ENCODE data around the gene TAGLN. TPM values are rescaled to one million over a fixed set of nuclear protein-coding genes. Genes with fewer than 3 reads are reported as not detected.
A peak's percentile ranks its signal among the peaks of the same experiment; 100 is the strongest.

The TAGLN gene
- total RNA-seq, 1 experiment from 2014 or later, result 6.6 TPM

GRCh38 chr11:117197516-117198456 lies 1.4 kb upstream of the TAGLN start:
- no peak for TF ChIP-seq CTCF (IDR thresholded peaks at IDR 0.05; ENCODE audit: unreplicated experiment)
- CTCF ChIA-PET, result no interaction called here
- Mint-ChIP-seq H3K27me3 (ENCODE audit: unreplicated experiment) (no peaks in the 10 kb centered on the region), H3K36me3 (ENCODE audit: insufficient read depth, unreplicated experiment) (no peaks in the 10 kb centered on the region), H3K4me1 (ENCODE audit: low read depth, unreplicated experiment) (no peaks in the 10 kb centered on the region), H3K4me3 (ENCODE audit: low read depth, unreplicated experiment) (no peak overlapping the region), H3K27ac (ENCODE audit: unreplicated experiment) (no peak overlapping the region), H3K9me3 (ENCODE audit: low read depth, unreplicated experiment) (no peaks in the 10 kb centered on the region)
- BruUV-seq (replicated peaks), result no TSS peak
- intact Hi-C loops (cut with micrococcal nuclease; ENCODE audit: unreplicated experiment), result no loop called here
- peak; percentile 14 for DNase-seq

GRCh38 chr11:117198613-117199012 lies 557 bp upstream of the TAGLN start:
- no peak for DNase-seq
- no peaks in the 10 kb centered on the region for H3K9me3 Mint-ChIP-seq (ENCODE audit: low read depth, unreplicated experiment)
- H3K4me3 Mint-ChIP-seq (ENCODE audit: low read depth, unreplicated experiment), result no peak overlapping the region
- H3K36me3 Mint-ChIP-seq (ENCODE audit: insufficient read depth, unreplicated experiment), result peaks cover 2% of the 10 kb centered on the region
- CTCF ChIA-PET, result no interaction called here
- no peaks in the 10 kb centered on the region for H3K27me3 Mint-ChIP-seq (ENCODE audit: unreplicated experiment)
- no peak for TF ChIP-seq CTCF (IDR thresholded peaks at IDR 0.05; ENCODE audit: unreplicated experiment)
- no peak overlapping the region for H3K27ac Mint-ChIP-seq (ENCODE audit: unreplicated experiment)
- no peaks in the 10 kb centered on the region for H3K4me1 Mint-ChIP-seq (ENCODE audit: low read depth, unreplicated experiment)
- BruUV-seq (replicated peaks), result no TSS peak
- intact Hi-C loops (cut with micrococcal nuclease; ENCODE audit: unreplicated experiment), result no loop called here

- CTCF ChIA-PET, result no interaction called here
- H3K27ac Mint-ChIP-seq (ENCODE audit: unreplicated experiment), result no peak overlapping the region
- no peak overlapping the region for H3K4me3 Mint-ChIP-seq (ENCODE audit: low read depth, unreplicated experiment)
- no peak for TF ChIP-seq CTCF (IDR thresholded peaks at IDR 0.05; ENCODE audit: unreplicated experiment)
- H3K36me3 Mint-ChIP-seq (ENCODE audit: insufficient read depth, unreplicated experiment), result peaks cover 8% of the 10 kb centered on the region
- H3K4me1 Mint-ChIP-seq (ENCODE audit: low read depth, unreplicated experiment), result no peaks in the 10 kb centered on the region
- DNase-seq, result no peak
- no TSS peak for BruUV-seq (replicated peaks)
- H3K27me3 Mint-ChIP-seq (ENCODE audit: unreplicated experiment), result no peaks in the 10 kb centered on the region
- H3K9me3 Mint-ChIP-seq (ENCODE audit: low read depth, unreplicated experiment), result no peaks in the 10 kb centered on the region
- intact Hi-C loops (cut with micrococcal nuclease; ENCODE audit: unreplicated experiment), result no loop called here
Observed at GRCh38 chr11:117199916-117200812, 994 bp downstream of the TAGLN start.

GRCh38 chr11:117200813-117201657 lies 1.9 kb downstream of the TAGLN start:
- TF ChIP-seq CTCF (IDR thresholded peaks at IDR 0.05; ENCODE audit: unreplicated experiment), result no peak
- intact Hi-C loops (cut with micrococcal nuclease; ENCODE audit: unreplicated experiment), result no loop called here
- DNase-seq, result no peak
- Mint-ChIP-seq H3K27ac (ENCODE audit: unreplicated experiment) (no peak overlapping the region), H3K27me3 (ENCODE audit: unreplicated experiment) (no peaks in the 10 kb centered on the region), H3K4me3 (ENCODE audit: low read depth, unreplicated experiment) (no peak overlapping the region), H3K4me1 (ENCODE audit: low read depth, unreplicated experiment) (no peaks in the 10 kb centered on the region), H3K9me3 (ENCODE audit: low read depth, unreplicated experiment) (no peaks in the 10 kb centered on the region), H3K36me3 (ENCODE audit: insufficient read depth, unreplicated experiment) (peaks cover 11% of the 10 kb centered on the region)
- CTCF ChIA-PET, result no interaction called here
- no TSS peak for BruUV-seq (replicated peaks)
